Uterus (tissue), 4 donors: ENCODE results near the gene CIAO1. TPM values are rescaled to one million over a fixed set of nuclear protein-coding genes. Genes with fewer than 3 reads are reported as not detected.

Experiments
- DNase-seq, 2 donors: peaks; one replicate each; pipeline ENCODE4 v3.0.0-alpha.2; 2019 to 2020
- H3K27ac ChIP-seq, 2 donors: fragments of 200-600 bp; sonication (generic); 1 replicate in 1 of 2; 2 replicates in 1 of 2; pipeline ENCODE4 v1.5.1; 2016 to 2018
- H3K27me3 ChIP-seq, 2 donors: fragments of 200-600 bp; sonication (generic); one replicate each; pipeline ENCODE4 v1.5.1; 2018 to 2019; ENCODE audit warnings: control low read depth in 1 of 2
- H3K36me3 ChIP-seq, 2 donors: fragments of 200-600 bp; sonication (generic); one replicate each; pipeline ENCODE4 v1.5.1; 2019; ENCODE audit warnings: control low read depth in 1 of 2
- H3K4me1 ChIP-seq, 2 donors: fragments of 200-600 bp; sonication (generic); one replicate each; pipeline ENCODE4 v1.5.1; 2018 to 2019; ENCODE audit warnings: control low read depth in 1 of 2
- H3K4me3 ChIP-seq, 2 donors: fragments of 200-600 bp; sonication (generic); 1 replicate in 1 of 2; 2 replicates in 1 of 2; pipeline ENCODE4 v1.5.1; 2018 to 2019; ENCODE audit warnings: mild to moderate bottlenecking in 1 of 2
- H3K9me3 ChIP-seq, 2 donors: fragments of 200-600 bp; sonication (generic); one replicate each; pipeline ENCODE4 v1.5.1; 2019; ENCODE audit warnings: control low read depth in 1 of 2
- POLR2A ChIP-seq, 2 donors: fragments of 450-650 bp; IDR thresholded peaks; one replicate each; pipeline ENCODE4 v1.6.1; 2016; ENCODE audit warnings: antibody characterized with exemption in 2 of 2, mild to moderate bottlenecking in 1 of 2, moderate library complexity in 1 of 2
- intact Hi-C: fragments of 100-400 bp; cut with DNase I; formaldehyde crosslinking; loops from one replicate; pipeline ENCODE4 v1.15.1; 2023; ENCODE audit warnings: low total_unique reads
- total RNA-seq, 4 donors: library from RNA; depleted of rRNA in 3 of 4; stranded (reverse); fragments of >200 nt in 3 of 4; gene quantifications; one replicate each; pipeline versions ENCODE4 v1.1.0 to v1.2.4, GENCODE V29; 2014 to 2023
- TF ChIP-seq, protein P1 (sequence below), 4 experiments: fragments of 200-600 bp in 2 of 4; fragments of 450-650 bp in 2 of 4; sonication (generic) in 2 of 4; IDR thresholded peaks; one replicate each; pipeline ENCODE4 v1.5.1; 2016 to 2019; ENCODE audit warnings: antibody characterized with exemption in 4 of 4, mild to moderate bottlenecking in 2 of 4, moderate library complexity in 1 of 4
- donor health status: DM: yes; HTN: yes; CAD: no.

CIAO1 gene
- total RNA-seq, 4 donors from 2014 or later: 60.1 to 113 (median 89.3) TPM

DNA sequence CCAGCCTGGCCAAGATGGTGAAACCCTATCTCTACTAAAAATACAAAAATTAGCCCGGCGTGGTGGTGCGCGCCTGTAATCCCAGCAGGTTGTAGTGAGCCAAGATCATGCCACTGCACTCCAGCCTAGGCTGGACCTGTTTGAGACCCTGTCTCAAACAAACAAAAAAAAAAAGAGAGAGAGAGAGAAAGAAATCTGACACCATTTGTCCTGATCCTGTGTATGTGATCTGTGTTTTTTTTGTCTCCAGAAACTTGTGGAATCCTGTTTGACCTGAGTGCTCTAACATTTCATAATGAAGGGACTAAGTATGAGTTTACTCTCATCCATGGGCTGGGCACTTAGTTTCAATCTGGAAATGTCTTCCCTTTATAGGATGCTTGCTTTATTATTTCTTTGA is 52.7 kb downstream of the CIAO1 start:
- Histone ChIP-seq H3K27me3 (peaks cover 0 to 12% of the 10 kb centered on the region in 2 donors), H3K27ac (no peak overlapping the region), H3K9me3 (no peaks in the 10 kb centered on the region), H3K36me3 (no peaks in the 10 kb centered on the region), H3K4me1 (no peaks in the 10 kb centered on the region), H3K4me3 (no peak overlapping the region)
- no peak for TF ChIP-seq POLR2A (IDR thresholded peaks at IDR 0.05)
- TF ChIP-seq, protein P1, sequence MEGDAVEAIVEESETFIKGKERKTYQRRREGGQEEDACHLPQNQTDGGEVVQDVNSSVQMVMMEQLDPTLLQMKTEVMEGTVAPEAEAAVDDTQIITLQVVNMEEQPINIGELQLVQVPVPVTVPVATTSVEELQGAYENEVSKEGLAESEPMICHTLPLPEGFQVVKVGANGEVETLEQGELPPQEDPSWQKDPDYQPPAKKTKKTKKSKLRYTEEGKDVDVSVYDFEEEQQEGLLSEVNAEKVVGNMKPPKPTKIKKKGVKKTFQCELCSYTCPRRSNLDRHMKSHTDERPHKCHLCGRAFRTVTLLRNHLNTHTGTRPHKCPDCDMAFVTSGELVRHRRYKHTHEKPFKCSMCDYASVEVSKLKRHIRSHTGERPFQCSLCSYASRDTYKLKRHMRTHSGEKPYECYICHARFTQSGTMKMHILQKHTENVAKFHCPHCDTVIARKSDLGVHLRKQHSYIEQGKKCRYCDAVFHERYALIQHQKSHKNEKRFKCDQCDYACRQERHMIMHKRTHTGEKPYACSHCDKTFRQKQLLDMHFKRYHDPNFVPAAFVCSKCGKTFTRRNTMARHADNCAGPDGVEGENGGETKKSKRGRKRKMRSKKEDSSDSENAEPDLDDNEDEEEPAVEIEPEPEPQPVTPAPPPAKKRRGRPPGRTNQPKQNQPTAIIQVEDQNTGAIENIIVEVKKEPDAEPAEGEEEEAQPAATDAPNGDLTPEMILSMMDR (IDR thresholded peaks at IDR 0.05): no peak
- no peak for DNase-seq
- intact Hi-C loops: no loop called here

DNA sequence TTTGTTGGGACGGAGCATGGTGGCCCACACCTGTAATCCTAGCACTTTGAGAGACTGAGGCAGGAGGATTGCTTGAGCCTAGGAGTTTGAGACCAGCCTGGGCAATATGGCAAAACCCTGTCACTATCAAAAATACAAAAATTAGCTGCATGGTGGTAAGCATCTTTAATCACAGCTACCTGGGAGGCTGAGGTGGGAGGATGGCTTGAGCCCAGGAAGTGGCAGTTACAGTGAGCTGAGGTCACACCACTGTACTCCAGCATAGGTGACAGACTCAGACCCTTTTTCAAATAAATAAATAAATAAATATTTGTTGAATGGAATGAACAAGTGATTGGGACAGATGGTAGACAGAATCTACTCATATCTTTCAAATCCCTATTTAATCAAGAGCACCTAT is 53.4 kb downstream of the CIAO1 start:
- DNase-seq: no peak
- no peak overlapping the region for H3K4me3 ChIP-seq
- H3K9me3 ChIP-seq: no peaks in the 10 kb centered on the region
- H3K36me3 ChIP-seq: no peaks in the 10 kb centered on the region
- intact Hi-C loops: no loop called here
- no peak overlapping the region for H3K27ac ChIP-seq
- peaks cover 0 to 12% of the 10 kb centered on the region in 2 donors for H3K27me3 ChIP-seq
- TF ChIP-seq, protein P1 (IDR thresholded peaks at IDR 0.05): no peak
- TF ChIP-seq POLR2A (IDR thresholded peaks at IDR 0.05): no peak
- H3K4me1 ChIP-seq: no peaks in the 10 kb centered on the region

DNA sequence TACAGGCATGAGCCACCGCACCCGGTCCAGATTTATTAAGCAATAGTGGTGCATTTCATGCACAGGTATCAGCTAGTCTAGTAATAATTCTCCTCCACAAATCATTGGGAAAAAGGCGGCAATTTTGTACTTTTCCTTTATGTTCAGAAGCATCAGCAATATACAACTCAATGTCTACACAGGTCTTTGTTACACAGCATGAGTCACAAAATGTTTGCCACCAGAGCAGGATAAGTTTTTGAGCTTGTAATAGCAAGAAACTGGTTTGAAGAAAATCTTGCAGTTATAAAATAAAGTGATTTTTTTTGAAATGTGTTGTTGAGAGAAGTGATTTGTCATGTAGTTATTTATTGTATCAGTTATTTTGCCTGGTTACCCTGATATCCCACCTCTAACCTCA is 54.3 kb downstream of the CIAO1 start:
- DNase-seq: no peak
- intact Hi-C loops: no loop called here
- TF ChIP-seq, protein P1 (IDR thresholded peaks at IDR 0.05): no peak
- TF ChIP-seq POLR2A (IDR thresholded peaks at IDR 0.05): no peak
- H3K27me3 ChIP-seq: peaks cover 0 to 15% of the 10 kb centered on the region in 2 donors
- no peak overlapping the region for H3K27ac ChIP-seq
- H3K4me1 ChIP-seq: no peaks in the 10 kb centered on the region
- H3K9me3 ChIP-seq: no peaks in the 10 kb centered on the region
- H3K4me3 ChIP-seq: no peak overlapping the region
- no peaks in the 10 kb centered on the region for H3K36me3 ChIP-seq

DNA sequence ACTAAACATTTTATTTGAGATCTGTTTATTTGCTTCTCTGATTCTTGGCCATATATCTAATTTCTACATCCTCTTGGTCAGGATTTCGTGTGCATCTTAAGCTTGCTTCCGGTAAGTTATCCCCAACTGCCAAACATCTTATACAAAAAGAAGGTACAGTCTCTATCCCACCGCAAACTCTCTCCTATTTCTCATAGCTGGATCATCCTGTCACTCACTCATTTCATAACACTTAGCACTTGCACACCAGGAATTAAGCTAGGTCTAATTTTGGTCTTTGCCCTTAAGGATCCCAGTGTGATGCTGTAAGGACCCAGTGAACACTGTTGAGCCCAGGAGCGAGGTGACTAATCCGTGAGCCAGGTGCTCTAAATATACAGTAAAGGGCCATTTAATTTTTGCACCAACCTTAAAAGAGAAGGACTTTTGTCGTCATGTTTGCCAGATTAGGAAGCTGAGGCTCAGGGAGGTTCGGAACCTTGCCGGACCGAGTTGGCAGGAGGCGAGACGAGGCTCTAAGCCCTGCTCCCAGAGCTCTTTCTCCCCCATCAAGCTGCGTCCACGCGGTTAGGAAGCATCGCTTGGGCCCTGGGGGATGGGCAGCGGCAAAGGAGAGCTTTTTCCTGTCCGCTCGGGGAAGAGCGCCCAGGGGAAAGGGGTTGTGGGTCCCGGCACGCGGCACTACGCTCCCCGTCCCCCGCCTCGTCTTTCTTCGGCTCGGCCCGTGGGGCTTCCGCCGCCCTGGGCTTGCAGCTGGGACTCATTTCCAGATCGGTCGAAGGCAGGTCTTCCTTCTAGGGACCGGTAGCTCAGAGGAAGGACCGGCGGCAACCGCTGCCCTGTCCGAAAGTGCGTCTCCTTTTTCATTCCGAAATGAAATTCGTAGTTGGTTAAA is 55.0 kb downstream of the CIAO1 start:
- DNase-seq: no peak

More for the DNA sequence above, 55.0 kb downstream of the CIAO1 start:
- H3K9me3 ChIP-seq: no peaks in the 10 kb centered on the region
- no peaks in the 10 kb centered on the region for H3K4me1 ChIP-seq
- intact Hi-C loops: no loop called here
- TF ChIP-seq, protein P1 (IDR thresholded peaks at IDR 0.05): no peak
- TF ChIP-seq POLR2A (IDR thresholded peaks at IDR 0.05): no peak
- H3K4me3 ChIP-seq: peak overlapping the region; percentile 28 to 44
- H3K27me3 ChIP-seq: peaks cover under 1 to 15% of the 10 kb centered on the region in 2 donors
- peak overlapping the region; percentile 16 to 31 for H3K27ac ChIP-seq
- H3K36me3 ChIP-seq: no peaks in the 10 kb centered on the region

Other genes with a start within 250 kb of the CIAO1 start
- 1 to 10 TPM in 3 of 4 donors, not detected in 1; 4.8 to 5.4 (median 5.3) TPM for gene GPAT2, start 231.3 kb upstream of the CIAO1 start, total RNA-seq
- 1 to 10 TPM in 2 of 4 donors, under 1 TPM in 1, not detected in 1; 0.51 to 5.4 (median 2.6) TPM for gene ADRA2B, start 149.7 kb upstream of the CIAO1 start, total RNA-seq
- not detected for gene ASTL, start 127.7 kb upstream of the CIAO1 start, total RNA-seq
- 10 to 100 TPM in 1 of 4 donors, 1 to 10 TPM in 3; 2.4 to 33.3 (median 6.2) TPM for gene DUSP2, start 120.8 kb upstream of the CIAO1 start, total RNA-seq
- 100 to 1,000 TPM in 1 of 4 donors, 10 to 100 TPM in 3; 53.5 to 128 (median 76.4) TPM for gene STARD7, start 57.4 kb upstream of the CIAO1 start, total RNA-seq
- gene TMEM127, start 228 bp upstream of the CIAO1 start, total RNA-seq: 10 to 100 TPM; 17.0 to 45.4 (median 22.3) TPM
- 100 to 1,000 TPM in 1 of 4 donors, 10 to 100 TPM in 3; 35.0 to 147 (median 65.5) TPM for gene SNRNP200, start 39.3 kb downstream of the CIAO1 start, total RNA-seq
- gene ITPRIPL1, start 59.1 kb downstream of the CIAO1 start, total RNA-seq: 10 to 100 TPM in 1 of 4 donors, 1 to 10 TPM in 2, not detected in 1; 1.5 to 14.1 (median 7.3) TPM
- gene NCAPH, start 69.5 kb downstream of the CIAO1 start, total RNA-seq: 1 to 10 TPM in 1 of 4 donors, under 1 TPM in 1, not detected in 2; 0.82 to 9.7 TPM
- not detected for gene NEURL3, start 239.1 kb downstream of the CIAO1 start, total RNA-seq